HG03025 (cell line): Measurements from ENCODE around the gene NHS.

Experiments
- ATAC-seq: cut with Tn5 transposase; IDR thresholded peaks from one replicate; pipeline ENCODE4 v1.9.1; 2021; ENCODE audit warnings: mild to moderate bottlenecking, moderate library complexity; ENCODE audit not compliant: unreplicated experiment, low FRiP score

The NHS gene

GRCh38 chrX:17403972-17404371, 29.0 kb downstream of the NHS start:
- ATAC-seq: no peak

- no peak for ATAC-seq
Measured at GRCh38 chrX:17405225-17405969, 30.4 kb downstream of the NHS start.

GRCh38 chrX:17409566-17410290, 34.7 kb downstream of the NHS start:
- ATAC-seq: no peak

- ATAC-seq: no peak
Measured at GRCh38 chrX:17410651-17411050, 35.7 kb downstream of the NHS start.

- ATAC-seq: no peak
Measured at GRCh38 chrX:17411205-17411604, 36.2 kb downstream of the NHS start.

DNA sequence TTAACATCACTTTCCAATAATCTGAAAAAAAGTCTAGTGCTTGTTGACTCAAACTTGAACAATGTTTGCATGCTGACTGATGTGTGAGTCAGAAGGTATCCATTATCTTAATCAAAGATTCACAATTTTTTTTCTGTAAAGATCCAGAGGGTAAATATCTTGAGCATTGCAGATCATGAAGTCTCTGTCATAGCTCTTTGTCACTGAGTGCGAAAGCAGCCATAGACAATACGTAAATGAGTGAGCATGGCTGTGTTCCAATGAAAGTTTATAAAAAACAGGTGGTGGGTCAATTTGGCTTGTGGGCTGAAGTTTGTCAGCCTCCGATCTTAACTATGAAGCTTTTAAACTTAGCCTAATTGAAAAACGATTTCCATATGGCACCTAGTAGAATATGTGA, 37.7 kb downstream of the NHS start:
- no peak for ATAC-seq

- ATAC-seq: no peak
Measured at GRCh38 chrX:17413228-17413627, 38.2 kb downstream of the NHS start.

DNA sequence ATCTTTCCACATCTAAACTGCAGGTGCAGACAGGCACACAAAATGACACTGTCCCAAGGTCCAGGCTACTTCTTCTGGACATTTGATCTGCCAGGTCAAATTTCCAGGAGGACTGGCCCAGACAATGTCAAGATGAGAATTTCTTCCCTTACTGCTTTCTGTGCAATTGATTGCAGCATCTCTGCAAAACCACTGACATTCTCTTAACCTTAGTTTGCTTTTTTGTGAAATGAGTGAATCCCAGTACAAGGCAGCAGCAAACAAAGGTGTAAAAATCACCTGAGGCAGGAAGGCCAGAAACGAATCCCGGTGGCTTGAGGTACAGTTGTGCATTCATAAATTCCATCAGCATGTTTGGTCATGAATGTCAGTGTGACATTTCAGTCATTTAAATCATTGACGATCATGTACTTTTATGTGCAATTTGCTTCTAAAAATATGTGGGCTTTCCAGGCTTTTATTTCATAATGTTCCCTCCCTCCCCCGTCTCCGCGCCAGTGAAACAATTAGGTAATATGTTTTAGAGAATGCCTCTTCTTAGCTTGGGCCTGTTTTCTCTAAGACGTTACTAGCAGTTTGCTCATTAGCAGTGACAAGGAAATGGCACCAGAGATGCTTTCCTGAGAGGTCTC, 39.1 kb downstream of the NHS start:
- no peak for ATAC-seq

DNA sequence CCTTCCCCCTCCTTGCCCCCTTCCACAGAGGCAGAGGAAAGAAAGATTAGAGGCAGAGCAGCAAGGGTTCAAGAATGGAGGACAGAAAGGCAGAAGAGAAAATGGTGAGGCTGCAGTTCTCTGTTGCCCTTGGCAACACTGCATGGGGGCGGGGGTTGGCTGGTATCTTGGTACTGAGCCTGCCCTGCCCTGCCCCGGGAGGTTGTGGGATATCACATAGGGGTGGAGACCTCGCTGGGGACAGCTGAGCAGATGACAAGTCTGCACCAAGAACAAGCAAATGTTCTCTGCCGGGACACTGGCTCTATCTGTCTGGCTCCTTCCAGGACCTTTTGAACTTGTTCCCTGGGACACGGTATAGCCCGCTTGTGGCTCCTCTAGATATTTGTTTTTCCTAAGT, 39.8 kb downstream of the NHS start:
- no peak for ATAC-seq

DNA sequence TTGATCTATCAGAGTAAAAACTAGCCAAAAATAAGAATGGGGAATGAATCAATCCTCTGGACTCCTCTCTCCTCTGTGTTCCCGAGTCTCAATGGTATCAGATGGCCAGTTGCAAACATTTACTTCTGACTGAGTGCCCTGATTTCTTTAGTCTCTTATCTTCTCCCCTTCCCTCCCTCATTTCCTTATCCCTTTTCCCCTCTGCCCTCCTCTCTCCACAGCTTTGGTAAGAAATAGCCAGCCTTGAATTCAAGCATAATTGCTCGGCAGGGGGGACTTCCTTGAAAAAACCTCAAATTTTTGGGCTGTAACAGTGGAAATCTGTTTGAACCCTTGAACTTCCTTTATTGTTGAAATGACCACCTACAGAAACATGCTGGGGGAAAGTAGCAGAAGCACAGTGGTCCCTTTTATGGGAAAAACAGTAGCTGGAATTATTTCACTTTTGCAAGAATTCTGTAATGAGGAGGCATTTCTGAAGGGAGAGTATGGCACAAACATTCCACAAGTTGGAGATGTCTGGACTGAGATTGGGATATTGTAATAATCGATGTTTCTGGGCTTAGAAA, 40.3 kb downstream of the NHS start:
- no peak for ATAC-seq

DNA sequence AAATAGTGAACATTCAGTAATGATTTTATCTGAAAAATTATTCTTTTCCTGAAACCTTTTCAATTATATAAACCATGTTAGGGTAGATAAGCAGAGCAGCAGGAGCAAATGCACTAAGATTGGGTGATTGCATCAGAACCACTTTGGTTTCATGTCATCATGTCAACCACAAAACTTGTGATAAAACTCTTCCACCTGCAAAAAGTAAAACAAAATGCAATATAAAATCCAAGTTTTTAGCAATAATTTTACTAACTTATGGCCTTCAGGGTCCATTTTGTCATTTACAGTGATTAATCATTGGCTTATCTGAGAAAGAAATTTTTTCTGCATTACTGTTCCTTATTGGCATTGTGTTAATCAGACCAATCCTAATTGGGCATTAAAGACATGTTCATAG, 42.4 kb downstream of the NHS start:
- ATAC-seq: no peak

GRCh38 chrX:17425136-17425535, 50.1 kb downstream of the NHS start:
- no peak for ATAC-seq

- ATAC-seq: no peak
Measured at GRCh38 chrX:17425551-17425950, 50.6 kb downstream of the NHS start.

DNA sequence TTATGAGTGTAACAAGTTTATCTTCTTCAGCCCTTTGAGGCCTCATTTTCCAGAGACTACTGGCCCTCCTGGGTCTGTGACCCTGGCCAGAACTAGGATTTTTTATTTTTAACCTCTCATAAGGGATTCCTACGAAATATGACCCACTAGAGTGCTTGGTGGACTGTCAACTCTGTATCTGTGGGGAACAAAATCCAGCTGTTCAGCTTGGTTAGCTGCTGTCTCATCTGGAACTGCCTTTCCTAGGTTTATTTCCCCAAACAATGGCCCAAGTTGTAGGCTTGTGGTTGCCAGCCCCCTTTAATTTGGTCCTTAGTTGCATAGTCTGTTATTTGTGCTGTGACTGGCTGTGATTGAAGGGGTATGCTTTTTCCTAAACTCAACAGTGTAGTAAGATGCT, 56.2 kb downstream of the NHS start:
- ATAC-seq: no peak

GRCh38 chrX:17432158-17432557, 57.2 kb downstream of the NHS start:
- ATAC-seq: no peak

GRCh38 chrX:17433965-17434364, 59.0 kb downstream of the NHS start:
- ATAC-seq: no peak

- no peak for ATAC-seq
Measured at GRCh38 chrX:17435476-17435875, 60.5 kb downstream of the NHS start.

DNA sequence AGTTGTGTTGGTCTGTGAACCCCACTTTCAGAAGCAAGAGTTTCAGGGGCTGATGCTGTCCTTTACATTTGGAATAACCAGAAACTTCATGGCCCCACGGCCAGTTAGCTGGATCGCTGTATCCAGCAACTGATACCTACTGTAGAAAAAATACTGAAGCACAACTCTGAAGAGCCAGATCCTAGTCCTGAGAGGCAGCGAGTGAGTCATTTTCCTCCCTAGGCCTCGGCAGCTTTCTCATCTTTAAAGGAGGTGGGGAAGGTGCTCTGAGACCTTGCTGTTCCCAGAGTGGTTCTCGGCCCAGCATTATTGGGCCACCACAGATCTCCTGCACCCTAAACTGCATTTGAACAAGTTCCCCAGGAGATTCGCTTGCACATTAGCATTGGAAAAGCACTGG, 63.2 kb downstream of the NHS start:
- no peak for ATAC-seq

DNA sequence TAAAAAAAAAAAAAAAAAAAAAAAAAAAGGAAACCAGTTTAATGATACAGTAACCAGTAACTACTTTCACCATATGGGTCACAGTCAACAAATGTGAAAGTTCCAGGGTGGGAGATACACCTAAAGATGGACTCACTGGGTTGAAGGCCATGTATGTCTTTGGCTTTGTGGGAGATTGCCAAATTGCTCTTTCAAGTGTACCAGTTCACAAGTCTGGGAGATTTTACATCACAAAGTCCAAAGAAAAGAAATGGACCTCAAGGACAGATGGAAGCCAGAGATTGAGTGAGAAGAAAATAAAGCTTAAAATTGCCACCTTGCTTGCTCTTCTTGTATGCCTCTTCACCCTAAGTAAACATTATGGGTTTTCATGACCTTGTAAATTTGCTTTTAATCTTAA, 65.3 kb downstream of the NHS start:
- ATAC-seq: no peak

GRCh38 chrX:17440836-17441235, 65.8 kb downstream of the NHS start:
- no peak for ATAC-seq

DNA sequence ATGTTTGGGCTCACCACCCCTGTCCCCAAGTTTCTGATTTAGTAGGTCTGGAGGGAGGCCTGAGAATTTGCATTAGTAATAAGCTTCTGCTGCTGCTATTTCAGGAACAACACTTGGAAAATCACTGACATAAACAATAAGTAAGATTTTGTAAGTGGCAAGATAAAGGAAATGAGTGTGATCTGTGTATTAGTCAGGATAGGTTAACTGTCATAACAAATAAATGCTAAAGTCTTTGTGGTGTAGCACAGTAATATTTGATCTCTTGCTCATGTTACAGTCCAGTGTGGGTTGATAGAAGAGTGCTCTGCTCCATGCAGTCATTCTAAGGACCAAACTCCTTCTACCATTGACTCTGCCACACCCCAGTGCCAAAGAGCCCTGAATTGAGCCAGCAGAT, 67.0 kb downstream of the NHS start:
- ATAC-seq: no peak
